Stimulated activated CD8-positive, alpha-beta memory T cell treated with anti-CD3 and anti-CD28 coated beads, Interleukin-12 subunit alpha, Interleukin-12 subunit beta, amount 100 ng/mL, for 24 hours (primary cell): ENCODE measurements around the gene SPTBN2.

ENCODE experiments used
- DNase-seq: peaks from one replicate; pipeline ENCODE4 v3.0.0-alpha.2; 2020; ENCODE audit errors: extremely low read depth

The SPTBN2 gene

DNA sequence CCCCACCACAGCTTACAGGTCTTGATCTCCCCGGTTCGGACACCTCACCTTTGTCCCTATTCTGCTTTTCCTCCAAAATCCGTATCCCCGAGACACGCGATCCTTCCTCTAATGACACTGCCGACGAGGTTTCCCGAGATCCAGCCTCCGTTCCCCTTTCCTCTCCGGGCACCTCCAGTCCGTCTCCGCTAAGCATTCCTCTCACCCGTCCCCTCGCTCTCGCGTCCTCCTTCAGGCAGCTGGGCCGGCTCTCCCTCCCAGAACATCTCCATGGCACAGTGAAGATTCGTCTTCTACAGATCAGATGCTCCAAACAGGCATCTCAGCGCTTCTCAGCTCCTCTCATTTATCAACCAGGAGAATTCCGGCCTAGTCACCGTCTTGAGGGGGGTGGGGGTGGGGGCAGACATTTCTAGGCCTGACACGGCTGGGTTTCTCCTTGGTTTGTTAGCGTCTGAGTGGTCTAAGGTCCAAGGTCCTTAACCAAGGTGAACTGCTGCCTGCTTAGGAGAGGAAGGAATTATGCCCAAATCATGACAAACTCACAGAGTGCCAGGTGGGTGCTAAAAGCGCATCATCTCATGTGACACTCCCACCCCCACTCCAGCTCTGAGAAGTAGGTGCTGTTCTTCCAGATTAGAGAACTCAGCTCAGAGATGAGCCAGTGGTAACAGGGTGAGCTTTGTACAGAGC is at the start of gene SPTBN2:
SPTBN2 (minus strand) TSS at position 524 of the 693 bp plus-strand sequence. CDS start 7,976 bp downstream, outside the sequence.
- no peak for DNase-seq

DNA sequence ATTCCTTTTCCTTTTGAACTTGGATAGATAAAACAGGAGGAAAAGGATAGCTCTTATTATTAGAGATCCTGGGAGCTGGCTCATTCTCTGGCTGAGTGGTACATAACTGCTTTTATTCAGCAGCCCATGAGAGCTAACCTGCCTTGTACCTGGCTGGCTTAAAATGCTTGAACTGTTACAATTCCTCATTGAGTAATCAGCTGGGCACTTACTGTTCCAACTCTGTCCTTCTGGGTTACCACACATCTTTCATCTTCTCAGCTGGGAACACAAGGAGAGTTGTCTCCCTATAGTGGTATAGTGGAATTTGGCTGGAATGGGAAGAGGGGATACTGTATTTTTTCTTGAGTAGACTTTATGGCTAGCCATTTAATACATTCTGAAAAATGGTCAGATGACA is 39.8 kb upstream of the SPTBN2 start:
- DNase-seq = no peak

DNA sequence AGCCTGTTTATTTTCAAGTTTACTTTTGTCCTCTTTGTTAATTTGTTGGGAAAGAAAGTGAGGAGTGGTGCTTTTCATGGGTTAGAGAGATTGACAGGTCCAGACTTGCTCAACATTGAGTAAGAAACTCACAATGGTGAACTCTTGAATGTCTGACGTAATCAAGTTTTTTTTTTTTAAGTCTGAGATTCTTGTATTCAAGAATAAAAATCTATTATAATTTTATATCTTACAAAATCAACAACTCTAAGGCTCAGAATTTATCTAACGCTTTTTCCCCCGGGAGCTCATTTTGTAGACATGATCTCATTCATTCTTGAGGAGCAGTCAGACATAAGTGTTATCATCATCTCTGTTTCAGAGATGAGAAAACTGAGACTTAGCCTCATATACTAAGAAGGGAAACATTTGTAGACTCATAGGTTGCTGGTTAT is 39.1 kb upstream of the SPTBN2 start:
- DNase-seq = no peak

DNA sequence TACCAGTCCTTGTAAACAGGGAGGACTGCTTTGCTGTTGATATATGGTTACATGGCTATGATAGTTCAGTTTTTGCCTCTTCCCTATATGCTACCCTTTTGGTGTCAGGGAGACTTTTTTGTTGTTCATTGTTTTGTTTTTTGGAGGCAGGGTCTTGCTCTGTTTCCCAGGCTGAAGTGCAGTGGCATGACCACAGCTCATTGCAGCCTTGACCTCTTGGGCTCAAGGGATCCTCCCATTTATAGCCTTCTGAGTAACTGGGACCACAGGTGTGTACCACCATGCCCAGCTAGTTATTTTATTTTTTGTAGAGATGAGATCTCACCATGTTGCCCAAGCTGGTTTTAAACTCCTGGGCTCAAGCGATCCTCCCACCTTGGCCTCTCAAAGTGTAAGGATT is 38.6 kb upstream of the SPTBN2 start:
- no peak for DNase-seq

DNA sequence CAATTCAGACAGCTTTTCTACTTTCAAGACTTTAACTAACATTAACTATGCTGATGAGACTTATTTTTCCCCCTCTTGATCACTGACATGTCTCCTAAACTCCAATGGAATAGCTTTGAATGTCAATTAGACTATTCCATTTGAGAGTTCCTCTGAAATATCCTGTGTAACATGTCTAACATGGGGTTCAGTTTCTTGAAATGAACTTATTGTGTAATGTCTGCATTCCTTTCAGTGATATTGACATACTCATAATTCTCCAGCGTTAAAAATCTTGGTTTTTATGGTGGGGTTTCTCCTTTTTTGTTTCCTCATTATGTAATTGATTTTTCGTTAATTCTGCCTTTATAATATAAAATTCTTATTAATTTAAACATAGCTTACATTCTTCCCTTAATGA is 37.7 kb upstream of the SPTBN2 start:
- no peak for DNase-seq

DNA sequence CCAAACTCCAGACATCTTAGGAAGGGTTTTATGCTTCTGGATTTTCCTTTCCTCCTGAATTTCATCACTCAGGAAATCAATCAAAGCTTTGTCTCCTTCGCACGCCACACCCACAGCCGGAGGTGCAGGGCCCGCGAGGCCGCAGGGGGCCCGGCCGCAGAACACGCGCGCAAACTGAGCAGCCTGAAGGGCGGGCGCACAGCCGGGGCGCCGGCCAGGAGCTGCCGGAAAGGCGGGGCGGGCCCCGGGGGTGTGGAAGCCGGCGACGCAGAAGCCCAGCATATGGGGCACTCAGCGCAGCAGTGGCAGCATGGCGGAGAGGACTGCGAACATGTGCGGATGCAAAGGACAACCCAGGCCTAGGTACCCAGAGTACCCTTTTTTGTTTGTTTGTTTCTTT is 33.1 kb upstream of the SPTBN2 start:
- DNase-seq = no peak

DNA sequence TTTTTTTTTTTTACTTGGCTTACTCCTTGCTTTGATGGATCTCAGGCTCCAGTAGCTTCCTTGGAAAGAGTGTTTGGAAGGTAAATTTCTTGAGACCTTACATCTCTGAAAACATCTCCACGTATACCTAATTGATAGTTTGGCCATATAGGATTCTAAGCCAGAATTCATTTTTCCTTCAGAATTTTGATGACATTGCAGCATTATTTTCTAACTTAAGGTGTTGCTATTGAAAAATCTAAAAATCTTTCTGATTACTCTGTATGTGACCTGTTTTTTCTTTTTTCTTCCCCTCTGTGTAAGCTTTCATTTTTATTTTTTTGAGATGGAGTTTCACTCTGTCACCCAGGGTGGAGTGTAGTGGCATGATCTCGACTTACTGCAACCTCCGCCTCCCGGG is 23.1 kb upstream of the SPTBN2 start:
- no peak for DNase-seq

DNA sequence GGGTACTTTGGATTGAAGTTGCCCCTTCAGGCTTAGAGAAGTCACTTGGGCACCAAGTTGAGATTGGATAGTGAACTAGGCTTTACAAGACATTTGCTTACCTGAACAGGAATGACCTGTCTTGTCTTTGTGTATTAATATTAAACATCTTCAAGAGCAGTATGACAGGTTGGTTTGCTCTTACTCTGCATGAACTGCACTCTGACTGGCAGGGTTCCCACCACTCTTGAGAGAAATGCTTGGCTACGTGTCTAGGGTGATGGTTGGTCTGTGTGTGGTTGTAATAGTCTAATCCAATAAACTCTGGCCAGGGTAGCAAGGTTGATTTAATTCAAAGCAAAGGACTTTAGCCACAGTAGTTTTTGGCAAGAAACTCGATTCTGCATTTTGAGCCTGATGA is 20.1 kb upstream of the SPTBN2 start:
- DNase-seq = no peak

DNA sequence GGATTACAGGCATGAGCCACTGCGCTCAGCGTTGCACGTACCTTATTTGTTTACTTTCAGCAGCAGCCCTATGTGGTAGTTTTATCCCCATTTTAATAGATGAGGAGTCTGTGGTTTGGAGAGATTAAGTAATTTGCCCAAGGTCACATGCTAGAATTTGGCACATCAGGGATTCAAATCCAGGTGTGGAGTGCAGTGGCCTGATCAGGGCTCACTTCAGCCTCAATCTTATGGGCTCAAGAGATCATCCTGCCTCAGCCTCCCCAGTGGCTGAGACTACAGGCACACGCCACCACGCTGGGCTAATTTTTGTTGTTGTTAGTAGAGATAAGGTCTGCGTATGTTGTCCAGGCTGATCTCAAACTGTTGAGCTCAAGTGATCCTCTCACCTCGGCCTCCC is 18.5 kb upstream of the SPTBN2 start:
- no peak for DNase-seq

DNA sequence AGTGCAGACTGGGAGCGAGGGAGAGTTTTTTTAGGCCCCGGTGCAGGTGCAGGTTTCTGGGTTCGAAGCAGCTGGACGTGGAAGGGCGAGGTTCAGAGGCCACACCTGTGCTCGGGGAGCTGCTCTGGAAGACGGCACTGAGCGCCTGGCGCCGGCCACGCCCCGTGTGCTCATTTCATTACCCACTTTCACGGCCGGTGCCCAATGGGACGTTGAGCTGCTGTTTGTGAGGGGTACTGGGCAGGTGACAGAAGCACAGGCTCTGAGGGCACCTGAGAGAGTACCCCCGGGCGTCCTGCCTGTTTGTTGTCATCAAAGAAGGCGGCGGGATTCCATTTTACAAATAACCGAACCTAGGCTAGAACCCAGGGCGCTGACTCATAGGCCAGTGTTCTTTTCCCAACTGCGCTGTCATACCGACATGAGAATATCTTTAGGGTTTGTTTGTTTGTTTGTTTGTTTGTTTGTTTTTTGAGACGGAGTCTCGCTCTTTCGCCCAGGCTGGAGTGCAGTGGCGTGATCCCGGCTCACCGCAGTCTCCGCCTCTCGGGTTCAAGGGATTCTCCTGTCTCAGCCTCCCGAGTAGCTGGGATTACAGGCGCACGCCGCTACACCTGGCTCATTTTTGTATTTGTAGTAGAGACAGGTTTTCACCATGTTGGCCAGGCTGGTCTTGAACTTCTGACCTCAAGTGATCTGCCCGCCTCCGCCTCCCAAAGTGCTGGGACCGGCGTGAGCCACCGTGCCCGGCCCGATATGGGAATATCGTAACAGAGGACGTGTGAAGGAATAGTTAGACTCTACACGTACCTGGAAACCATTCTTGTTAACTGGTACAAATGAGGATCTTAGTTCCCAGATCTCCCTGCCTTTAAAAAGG is 16.6 kb upstream of the SPTBN2 start:
- DNase-seq = no peak

DNA sequence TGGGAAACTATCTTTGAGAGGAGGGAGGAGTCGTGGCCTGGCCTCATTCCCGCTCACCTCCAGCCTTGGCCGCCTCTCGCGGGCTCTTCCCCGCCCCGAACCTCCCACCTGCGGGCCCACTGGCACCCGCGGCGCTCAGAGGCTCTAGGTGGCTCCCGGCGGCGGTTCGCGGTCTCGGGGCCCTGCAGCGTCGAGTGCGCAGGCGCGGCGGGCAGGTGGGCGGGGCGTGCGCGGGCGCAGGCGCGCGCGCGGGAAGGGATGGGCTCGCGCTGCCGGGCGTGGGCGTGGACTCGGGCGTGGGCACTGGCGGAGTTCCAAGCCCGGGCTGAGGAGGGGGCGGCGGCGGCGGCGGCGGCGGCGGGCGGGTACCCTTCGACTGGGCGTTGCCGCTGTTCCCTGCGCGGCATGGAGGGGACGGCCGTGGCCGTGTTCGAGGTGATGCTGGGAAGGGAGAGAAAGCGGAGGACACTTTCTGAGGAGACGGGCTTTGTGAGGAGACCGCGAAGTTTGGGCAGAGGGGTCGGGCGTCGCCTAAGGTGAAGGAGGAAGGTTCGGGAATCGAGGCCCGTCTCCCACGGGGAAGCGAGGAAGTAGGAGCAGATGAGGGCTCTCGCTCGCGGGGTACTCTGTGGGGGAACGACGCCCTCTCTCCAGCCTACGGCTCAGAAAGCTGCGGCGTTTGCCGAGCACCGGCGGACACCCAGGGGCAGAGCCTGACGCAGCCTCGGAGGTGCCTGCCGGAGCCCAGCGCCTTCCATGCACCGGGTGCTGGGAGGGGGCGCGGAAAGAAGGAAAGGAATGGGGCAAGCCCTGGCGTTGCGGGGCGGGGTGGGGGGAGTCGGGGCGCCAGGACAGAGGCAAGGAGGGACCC is 15.7 kb upstream of the SPTBN2 start:
- peak; percentile 68 for DNase-seq

DNA sequence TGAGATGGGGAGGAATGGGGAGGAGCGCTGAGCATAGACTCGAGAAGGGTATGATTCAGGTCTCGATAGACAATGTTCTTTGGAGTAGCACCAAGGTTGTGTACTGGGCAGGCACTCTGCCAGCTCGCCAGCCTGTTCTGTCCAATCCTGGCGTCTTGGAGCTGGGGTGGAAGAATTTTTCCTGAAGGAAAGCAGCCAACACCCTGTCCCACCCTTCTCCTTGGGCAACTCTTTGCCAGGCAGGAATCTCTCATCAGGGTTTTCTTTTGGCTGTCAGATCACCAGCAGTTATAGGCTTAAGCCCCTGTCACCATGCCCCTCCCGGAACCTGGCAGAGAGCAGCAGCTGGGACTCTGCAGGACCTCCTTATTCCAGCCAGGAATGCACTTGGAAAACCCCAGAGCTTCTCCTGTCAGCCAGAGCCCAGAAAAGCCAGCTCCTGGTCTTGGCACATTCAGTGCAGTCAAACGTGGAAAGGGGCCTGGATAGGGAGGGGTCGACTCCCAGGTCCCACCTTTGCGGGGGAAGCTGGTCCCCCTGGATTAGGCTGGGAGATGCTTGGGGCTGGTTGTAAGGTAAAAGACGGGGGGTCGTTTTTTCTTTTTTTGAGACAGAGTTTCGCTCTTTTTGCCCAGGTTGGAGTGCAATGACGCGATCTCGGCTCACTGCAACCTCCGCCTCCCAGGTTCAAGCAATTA is 14.4 kb upstream of the SPTBN2 start:
- no peak for DNase-seq

DNA sequence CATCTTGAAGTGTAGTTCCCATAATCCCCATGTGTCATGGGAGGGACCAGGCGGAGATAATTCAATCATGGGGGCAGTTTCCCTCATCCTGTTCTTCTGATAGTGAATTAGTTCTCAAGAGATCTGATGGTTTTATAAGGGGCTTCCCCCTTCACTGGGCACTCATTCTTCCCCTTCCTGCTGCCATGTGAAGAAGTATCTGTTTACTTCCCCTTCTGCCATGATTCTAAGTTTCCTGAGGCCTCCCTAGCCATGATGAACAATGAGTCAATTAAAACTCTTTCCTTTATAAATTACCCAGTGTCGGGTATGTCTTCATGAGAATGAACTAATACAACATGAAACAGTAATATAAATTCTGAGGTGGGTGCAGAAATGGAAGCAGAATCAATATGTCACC is 12.1 kb upstream of the SPTBN2 start:
- no peak for DNase-seq

DNA sequence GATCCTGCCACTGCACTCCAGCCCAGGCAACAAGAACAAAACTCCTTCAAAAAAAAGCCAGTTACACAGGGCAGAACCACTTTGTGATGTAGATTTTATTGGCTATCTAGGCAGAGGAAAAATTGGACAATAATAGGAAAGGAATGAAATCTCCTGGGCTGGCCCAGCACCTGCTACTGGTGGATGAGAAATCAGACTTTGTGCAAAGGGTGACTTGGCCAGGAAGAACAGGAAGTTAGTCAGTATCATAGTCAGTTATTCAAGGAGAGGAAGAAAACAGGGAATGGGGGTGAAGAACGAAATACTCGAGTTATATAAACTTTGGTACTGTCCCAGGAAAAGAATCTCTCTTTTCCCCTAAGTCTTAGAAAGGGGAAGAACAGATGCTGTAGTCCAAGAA is 11.0 kb upstream of the SPTBN2 start:
- DNase-seq = no peak

DNA sequence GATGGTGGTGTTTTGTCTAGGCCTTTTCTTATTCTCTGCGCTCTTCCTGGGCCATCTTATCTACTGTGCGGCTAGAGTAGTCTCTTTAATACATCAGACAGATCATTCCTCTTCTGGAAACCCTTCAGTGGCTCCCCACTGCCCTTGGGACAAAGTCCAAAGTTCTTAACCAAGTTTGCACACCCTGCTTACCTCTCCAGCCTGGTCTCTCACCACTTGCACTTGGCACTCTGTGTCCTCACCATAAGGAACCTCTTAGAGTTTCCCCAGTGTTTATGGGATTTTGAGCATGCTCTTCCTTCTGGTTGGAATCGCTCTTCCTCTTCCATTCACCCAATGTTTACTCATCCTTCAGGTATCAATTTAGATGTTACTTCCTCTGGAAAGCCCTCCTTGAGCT is 5.2 kb upstream of the SPTBN2 start:
- DNase-seq = no peak

DNA sequence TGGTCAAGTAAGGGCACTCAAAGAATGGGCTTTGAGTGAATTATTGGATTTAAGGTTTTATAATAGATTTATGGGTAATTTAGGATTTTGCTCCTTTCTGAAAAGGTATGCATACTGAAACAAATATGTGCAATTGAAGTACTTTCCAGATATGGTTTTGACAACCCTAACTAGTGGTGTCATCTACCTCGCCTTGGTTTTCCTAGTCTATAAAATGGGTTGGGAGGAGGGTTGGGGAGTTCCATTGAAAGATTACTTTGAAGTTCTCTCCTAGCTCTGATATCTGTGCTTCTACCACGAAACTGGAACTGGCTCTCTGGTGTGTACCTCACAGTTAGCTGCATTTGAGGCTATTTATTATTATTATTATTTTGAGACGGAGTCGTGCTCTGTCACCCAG is 431 bp upstream of the SPTBN2 start:
- DNase-seq = no peak

DNA sequence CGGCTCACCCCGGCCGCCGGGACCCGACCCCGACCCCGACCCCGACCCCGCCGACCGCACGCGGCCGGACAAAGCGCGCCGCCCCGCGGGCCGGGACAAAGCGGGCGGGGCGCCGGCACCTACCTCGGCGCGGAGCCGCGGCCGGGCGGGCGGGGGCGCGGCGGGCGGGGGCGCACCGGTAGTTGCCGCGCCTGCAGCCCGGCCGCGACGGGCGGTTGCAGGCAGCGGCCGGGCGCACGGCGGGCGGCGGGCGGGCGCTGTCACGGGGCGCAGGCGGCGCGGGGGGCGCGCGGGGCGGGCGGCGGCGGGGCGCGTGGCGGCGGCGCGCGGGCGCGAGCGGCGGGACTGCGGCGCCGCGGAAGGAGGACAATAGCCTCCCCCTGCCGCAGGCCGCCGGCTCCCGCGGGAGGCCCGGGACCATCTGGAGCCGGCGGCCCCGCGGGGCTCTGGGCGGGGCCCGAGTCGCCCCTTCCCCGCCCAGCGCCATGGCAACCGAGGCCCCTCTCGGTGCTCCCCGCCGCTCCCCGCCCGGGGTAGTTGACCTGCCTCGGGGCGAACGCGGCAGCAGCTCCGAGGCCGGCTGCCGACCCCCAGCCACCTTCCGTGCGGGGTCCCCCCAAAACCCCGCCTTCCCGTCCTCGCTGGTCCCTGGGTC is 851 bp downstream of the SPTBN2 start:
- no peak for DNase-seq

DNA sequence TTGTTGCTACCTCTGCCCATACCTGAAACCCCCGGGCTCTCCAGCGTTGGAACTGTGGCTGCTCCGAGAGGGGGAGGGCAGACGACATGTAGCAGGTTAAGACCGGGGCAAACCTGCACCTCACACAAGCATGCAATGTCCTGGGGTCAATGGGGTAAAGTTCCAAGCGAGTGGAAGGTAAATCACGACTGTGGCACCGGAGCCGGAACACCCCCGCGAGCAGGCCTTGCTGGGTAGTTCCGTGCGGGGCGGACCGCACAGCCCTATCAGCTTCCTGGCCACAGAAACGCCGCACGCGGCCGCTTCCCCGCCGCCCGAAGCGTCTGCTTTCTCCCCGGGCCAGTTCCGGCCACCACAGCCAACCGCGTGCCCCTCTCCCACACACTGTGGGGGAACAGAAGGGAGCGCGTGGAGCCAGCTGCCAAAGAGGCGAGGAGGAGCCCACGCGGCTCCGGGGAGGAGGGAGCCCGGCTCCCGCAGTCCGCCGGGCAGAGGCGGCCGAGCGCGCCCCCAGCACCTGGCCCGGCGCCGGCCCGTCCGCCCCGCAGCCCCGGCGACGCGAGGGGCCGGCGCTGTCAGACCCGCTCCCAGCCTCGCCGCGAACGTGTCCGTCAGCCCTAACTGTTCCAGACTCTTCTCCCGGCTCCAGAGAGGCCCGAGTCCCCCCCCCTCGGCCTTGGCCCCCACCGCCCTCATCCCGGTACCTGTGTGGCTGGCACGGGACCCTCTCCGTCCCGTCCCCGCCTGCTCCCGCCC is 1.6 kb downstream of the SPTBN2 start:
- no peak for DNase-seq

DNA sequence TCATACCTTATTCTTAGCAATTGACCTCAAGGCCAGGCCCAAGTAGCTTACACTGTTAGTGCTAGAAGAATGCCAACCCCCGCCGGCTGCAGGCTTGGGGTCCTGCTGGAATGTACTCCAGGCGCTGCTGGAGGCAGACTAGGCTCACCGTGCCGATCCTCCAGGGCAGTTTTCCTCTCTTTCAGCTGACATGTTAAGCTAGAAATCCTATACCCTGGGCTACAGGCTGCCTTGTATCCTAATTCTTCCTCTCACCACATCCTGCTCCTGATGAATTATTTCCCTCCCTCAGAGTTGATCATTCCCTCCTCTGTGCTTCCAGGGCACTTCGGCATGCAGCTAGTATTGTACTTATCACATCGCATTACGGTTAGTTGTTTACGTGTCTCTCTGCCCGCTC is 3.4 kb downstream of the SPTBN2 start:
- no peak for DNase-seq

DNA sequence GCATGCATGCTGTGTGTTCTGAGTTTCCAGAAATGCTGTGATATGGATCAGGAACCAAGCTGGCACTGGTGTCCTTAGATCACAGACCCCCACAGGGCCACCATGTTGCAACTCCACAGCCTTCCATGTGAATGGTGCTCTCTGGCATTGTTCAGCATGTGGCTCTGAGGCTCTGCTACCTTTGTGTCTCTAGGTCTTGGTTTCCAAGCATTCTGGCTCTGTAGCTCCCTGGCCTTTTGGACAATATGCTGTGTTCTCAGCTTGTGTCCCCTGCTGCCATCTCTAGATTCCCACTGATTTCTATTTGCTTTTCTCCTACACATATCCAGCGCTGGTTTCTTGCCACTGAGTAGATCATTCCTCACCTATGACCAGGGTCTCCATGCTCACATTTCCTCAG is 3.9 kb downstream of the SPTBN2 start:
- DNase-seq = no peak
